ENCODE data around the gene CCDC6. TPM values are rescaled to one million over a fixed set of nuclear protein-coding genes. Genes with fewer than 3 reads are reported as not detected.
A peak's percentile ranks its signal among the peaks of the same experiment; 100 is the strongest.

The CCDC6 gene
- total RNA-seq, 1 experiment from 2014 or later = 58.4 TPM

GRCh38 chr10:59877191-59877671 lies 29.1 kb downstream of the CCDC6 start:
- no peak for TF ChIP-seq CTCF (conservative IDR thresholded peaks at IDR 0.05)
- H3K18ac ChIP-seq (ENCODE audit: insufficient read length, low read depth, low read length) = no peak overlapping the region
- H2BK12ac ChIP-seq (ENCODE audit: insufficient read length, low read depth, low read length) = no peak overlapping the region
- H2AFZ ChIP-seq (ENCODE audit: low read length) = no peak overlapping the region
- no peak overlapping the region for H2BK15ac ChIP-seq (ENCODE audit: low read depth, low read length)
- peaks cover 57% of the 10 kb centered on the region for H3K79me2 ChIP-seq (ENCODE audit: insufficient read depth, low read length)
- H3K56ac ChIP-seq (ENCODE audit: insufficient read length, low read depth, low read length) = no peak overlapping the region
- Mint-ChIP-seq H3K36me3 (ENCODE audit: insufficient read depth in 1 of 3, low read depth in 3 of 3) (no peaks in the 10 kb centered on the region), H3K9me3 (no peaks in the 10 kb centered on the region), H3K4me1 (peaks cover 71 to 80% of the 10 kb centered on the region in 2 experiments), H3K27me3 (ENCODE audit: low read depth) (no peaks in the 10 kb centered on the region), H3K27ac (peak overlapping the region; percentile 3 to 13 (median 7); a peak in 1 of 7 replicates), H3K4me3 (no peak overlapping the region)
- H3K4me2 ChIP-seq (ENCODE audit: insufficient read depth, insufficient read length, low read length) = no peak overlapping the region
- no peak overlapping the region for H2BK5ac ChIP-seq (ENCODE audit: insufficient read length, low read length)
- H3K4ac ChIP-seq (ENCODE audit: low read depth, low read length) = no peak overlapping the region
- H4K20me1 ChIP-seq (ENCODE audit: control insufficient read depth, insufficient read depth, insufficient read length) = no peaks in the 10 kb centered on the region
- H4K5ac ChIP-seq (ENCODE audit: insufficient read length, low read depth, low read length) = no peak overlapping the region
- no peak overlapping the region for H2AK5ac ChIP-seq (ENCODE audit: insufficient read length, low read length)
- no peaks in the 10 kb centered on the region for H3K27me3 ChIP-seq (ENCODE audit: insufficient read depth, low read length)
- no peak overlapping the region for H3T11ph ChIP-seq (ENCODE audit: low read length)
- H4K91ac ChIP-seq (ENCODE audit: insufficient read length, low read depth, low read length) = no peak overlapping the region
- no CpG with 5 or more reads among the region's 7 CpGs for WGBS (ENCODE audit: extremely low coverage, insufficient read length, low lambda C conversion rate)
- no peak overlapping the region for H3K23ac ChIP-seq (ENCODE audit: insufficient read length, low read depth, low read length)
- DNase-seq = no peak
- no peak overlapping the region for H4K8ac ChIP-seq (replicated peaks; ENCODE audit: insufficient read length, low read depth, low read length)
- peaks cover 11% of the 10 kb centered on the region for H3K79me1 ChIP-seq (ENCODE audit: insufficient read depth, low read depth, low read length, poor library complexity, severe bottlenecking)
- H2BK20ac ChIP-seq (ENCODE audit: low read depth, low read length, poor library complexity, severe bottlenecking) = no peak overlapping the region
- no peak overlapping the region for H3K9ac ChIP-seq (ENCODE audit: extremely low read depth, insufficient read length, low read length)
- no peak overlapping the region for H3K27ac ChIP-seq (ENCODE audit: insufficient read length, low read depth, low read length)
- no peaks in the 10 kb centered on the region for H3K23me2 ChIP-seq (ENCODE audit: insufficient read length, low read depth, low read length, poor library complexity, severe bottlenecking)
- peaks cover 11% of the 10 kb centered on the region; the same call in 1 of the 2 replicates for H3K4me1 ChIP-seq (ENCODE audit: insufficient read depth, low read length)
- H2BK120ac ChIP-seq (ENCODE audit: low read depth, low read length, poor library complexity, severe bottlenecking) = no peak overlapping the region
- no peak overlapping the region for H3K14ac ChIP-seq (ENCODE audit: insufficient read depth, low read length)
- no peaks in the 10 kb centered on the region for H3K9me3 ChIP-seq (ENCODE audit: control insufficient read depth, low read depth, low read length)
